HepG2 (cell line): Measurements from ENCODE around the gene BIRC6. TPM values are rescaled to one million over a fixed set of nuclear protein-coding genes. Genes with fewer than 3 reads are reported as not detected.

Experiments used
- ATAC-seq: fragments of 200-7000 bp; cut with Tn5 transposase; 3 replicates; pipeline ENCODE4 v1.9.1; 2020; ENCODE audit warnings: mild to moderate bottlenecking, moderate library complexity
- BruUV-seq: library from RNA; stranded (reverse); fragments of 400-500 nt; replicated peaks from 2 replicates; lab custom pipeline; 2021; lab: Mats Ljungman, UMichigan
- CTCF ChIA-PET: fragments of 300-600 bp; formaldehyde crosslinking; extraction: SDS; loops from one replicate; lab custom pipeline; 2021; ENCODE audit warnings: low total read pairs, inconsistent platforms, low intra/inter-chr PET ratio; lab: Yijun Ruan, JAX
- POLR2A ChIA-PET: fragments of 350-600 bp; sonication (Branson Sonifier 250); formaldehyde crosslinking; loops from one replicate; lab custom pipeline; 2020; ENCODE audit warnings: antibody characterized with exemption, inconsistent platforms; lab: Yijun Ruan, JAX
- DNase-seq: peaks from one replicate; pipeline ENCODE4 v3.0.0-alpha.2; 2015; ENCODE audit warnings: low spot score
- FAIRE-seq: peaks from 3 replicates; lab custom pipeline; 2011; peaks lifted over from hg19 to GRCh38; lab: Jason Lieb, UNC
- H2AFZ ChIP-seq: one replicate; pipeline ENCODE4 v1.6.1; 2011; ENCODE audit warnings: low read length, inconsistent platforms
- H3K27ac ChIP-seq: fragments of 300-600 bp; 3 replicates; pipeline ENCODE4 v1.8.0; 2011; ENCODE audit warnings: mixed run types, mild to moderate bottlenecking, mixed read lengths, low read length, inconsistent platforms; ENCODE audit not compliant: insufficient read depth; ENCODE audit errors: extremely low read length
- H3K27me3 ChIP-seq, 2 experiments: fragments of 200-600 bp in 1 of 2; 2 replicates in 1 of 2; 3 replicates in 1 of 2; pipeline versions ENCODE4 v1.6.0 to v1.8.0; 2011; ENCODE audit warnings: low read length in 2 of 2, mild to moderate bottlenecking in 2 of 2, moderate library complexity in 2 of 2, inconsistent platforms in 1 of 2; ENCODE audit not compliant: insufficient read depth in 2 of 2, control insufficient read depth in 1 of 2
- H3K36me3 ChIP-seq, 2 experiments: fragments of 200-600 bp in 1 of 2; replicated peaks in 1 of 2; 2 replicates in 1 of 2; 3 replicates in 1 of 2; pipeline versions ENCODE4 v1.5.1 to v1.8.0; 2011; ENCODE audit warnings: low read length in 2 of 2, inconsistent platforms in 1 of 2; ENCODE audit not compliant: insufficient read depth in 2 of 2, control insufficient read depth in 1 of 2
- H3K4me1 ChIP-seq: 2 replicates; pipeline ENCODE4 v1.5.1; 2012; ENCODE audit warnings: low read length, inconsistent platforms; ENCODE audit not compliant: insufficient read depth
- H3K4me2 ChIP-seq: 2 replicates; pipeline ENCODE4 v1.6.0; 2011; ENCODE audit warnings: low read depth, low read length, inconsistent platforms
- H3K4me3 ChIP-seq, 3 experiments: fragments of 200-600 bp in 1 of 3; sonication (generic), shearing (Covaris generic) in 1 of 3; replicated peaks in 1 of 3; 2 replicates each; pipeline ENCODE4 v1.5.1; 2011 to 2016; ENCODE audit warnings: low read length in 3 of 3, inconsistent platforms in 2 of 3, low read depth in 2 of 3, mild to moderate bottlenecking in 2 of 3, control low read depth in 1 of 3, mixed read lengths in 1 of 3; ENCODE audit not compliant: insufficient read depth in 1 of 3
- H3K79me2 ChIP-seq: one replicate; pipeline ENCODE4 v1.6.1; 2011; ENCODE audit warnings: low read length, inconsistent platforms; ENCODE audit not compliant: insufficient read depth
- H3K9ac ChIP-seq: 2 replicates; pipeline ENCODE4 v1.6.0; 2011; ENCODE audit warnings: mild to moderate bottlenecking, low read depth, low read length, inconsistent platforms; ENCODE audit not compliant: insufficient read depth
- H3K9me3 ChIP-seq: 2 replicates; pipeline ENCODE4 v1.5.1; 2012; ENCODE audit warnings: mild to moderate bottlenecking, low read length
- H4K20me1 ChIP-seq: 2 replicates; pipeline ENCODE4 v1.6.0; 2011; ENCODE audit warnings: inconsistent platforms, mild to moderate bottlenecking, low read length, moderate library complexity; ENCODE audit not compliant: insufficient read depth
- ATF1 ChIP-seq: IDR thresholded peaks from 2 replicates; pipeline ENCODE4 v1.6.1; 2016; ENCODE audit warnings: mild to moderate bottlenecking, control low read depth
- CBX5 ChIP-seq: sonication (generic); formaldehyde crosslinking; IDR thresholded peaks from 2 replicates; pipeline ENCODE4 v1.4.0; 2020; ENCODE audit warnings: missing genetic modification reagents, borderline replicate concordance
- MYNN ChIP-seq: sonication (generic); formaldehyde crosslinking; IDR thresholded peaks from 2 replicates; pipeline ENCODE4 v1.4.0; 2020; ENCODE audit warnings: mild to moderate bottlenecking, low read depth, missing genetic modification reagents
- NFKB2 ChIP-seq: sonication (generic); formaldehyde crosslinking; IDR thresholded peaks from 2 replicates; pipeline ENCODE4 v1.4.0; 2020; ENCODE audit warnings: missing genetic modification reagents, borderline replicate concordance
- ZNF101 ChIP-seq: sonication (generic); formaldehyde crosslinking; IDR thresholded peaks from 2 replicates; pipeline ENCODE4 v1.4.0; 2020; ENCODE audit warnings: mild to moderate bottlenecking, low read depth, missing genetic modification reagents, borderline replicate concordance
- ZNF121 ChIP-seq: sonication (generic); formaldehyde crosslinking; IDR thresholded peaks from 2 replicates; pipeline ENCODE4 v1.5.0; 2020; ENCODE audit warnings: mild to moderate bottlenecking, missing genetic modification reagents
- ZNF652 ChIP-seq: IDR thresholded peaks from 2 replicates; pipeline ENCODE4 v1.6.1; 2016; ENCODE audit warnings: low read depth, borderline replicate concordance
- WGBS: methylation state at CpG from one replicate; pipeline ENCODE4 v1.1.6; 2017; ENCODE audit warnings: low lambda C conversion rate; 5-methylcytosine and 5-hydroxymethylcytosine counted together
- in situ Hi-C: cut with HindIII; loops from 2 replicates; pipeline ENCODE4 v1.10.0; 2017; ENCODE audit warnings: low pct_unique_long_range_greater_than_20kb; ENCODE audit not compliant: extremely low pct_ligation_motif_present
- intact Hi-C: fragments of 100-400 bp; cut with micrococcal nuclease; formaldehyde crosslinking; loops from one replicate; pipeline ENCODE4 v1.10.0; 2022; ENCODE audit not compliant: unreplicated experiment
- polyA plus RNA-seq, 8 experiments: library from polyadenylated mRNA; depleted of rRNA in 3 of 8; stranded (reverse) in 7 of 8; unstranded in 1 of 8; fragments of >200 nt; fragmentation: Illumina TruSeq in 4 of 8; extraction: Trizol in 4 of 8; gene quantifications; 2 replicates each; pipeline versions ENCODE4 v1.2.1 to v1.2.3, GENCODE V29; 2011 to 2016; ENCODE audit warnings: low read depth in 4 of 8, missing spikeins in 1 of 8, mixed read lengths in 1 of 8; ENCODE audit not compliant: insufficient read depth in 1 of 8
- total RNA-seq, 5 experiments: library from RNA; depleted of rRNA; stranded (reverse); fragments of >200 nt; fragmentation: Illumina TruSeq; extraction: Trizol; gene quantifications; 2 replicates each; pipeline ENCODE4 v1.2.3, GENCODE V29; 2016; ENCODE audit warnings: low read depth in 1 of 5
- TF ChIP-seq, protein P1 (sequence below): sonication (generic); formaldehyde crosslinking; IDR thresholded peaks from 2 replicates; pipeline ENCODE4 v1.4.0; 2020; ENCODE audit warnings: missing genetic modification reagents
- TF ChIP-seq, protein P2 (sequence below): sonication (generic); formaldehyde crosslinking; IDR thresholded peaks from 2 replicates; pipeline ENCODE4 v1.5.1; 2020; ENCODE audit warnings: mild to moderate bottlenecking, missing genetic modification reagents, borderline replicate concordance

BIRC6 gene
- total and polyA plus RNA-seq, 2 of the 13 experiments (the other 11 are each of a cell fraction or from before 2014, with no cell fraction given): 65.6 to 120 TPM

- Histone ChIP-seq H3K4me1 (peaks cover 7% of the 10 kb centered on the region; the same call in 1 of the 2 replicates), H3K9ac (no peak overlapping the region), H4K20me1 (no peaks in the 10 kb centered on the region), H3K27me3 (no peaks in the 10 kb centered on the region), H3K27ac (no peak overlapping the region)
- POLR2A ChIA-PET: interaction anchor here (1.5 kb wide), 1 partner anchor 19 kb away, joined by 6 read pairs; no protein-coding TSS in a partner anchor
- intact Hi-C loops: no loop called here
- no peak for FAIRE-seq
- no peak for DNase-seq
- ATAC-seq: no peak
- CTCF ChIA-PET: no interaction called here
- TF ChIP-seq ZNF652 (CRISPR knock-in tag): no peak
- TF ChIP-seq ZNF121 (CRISPR knock-in tag): peak; percentile 55; the same call in 1 of the 2 replicates
- TF ChIP-seq, protein P1, sequence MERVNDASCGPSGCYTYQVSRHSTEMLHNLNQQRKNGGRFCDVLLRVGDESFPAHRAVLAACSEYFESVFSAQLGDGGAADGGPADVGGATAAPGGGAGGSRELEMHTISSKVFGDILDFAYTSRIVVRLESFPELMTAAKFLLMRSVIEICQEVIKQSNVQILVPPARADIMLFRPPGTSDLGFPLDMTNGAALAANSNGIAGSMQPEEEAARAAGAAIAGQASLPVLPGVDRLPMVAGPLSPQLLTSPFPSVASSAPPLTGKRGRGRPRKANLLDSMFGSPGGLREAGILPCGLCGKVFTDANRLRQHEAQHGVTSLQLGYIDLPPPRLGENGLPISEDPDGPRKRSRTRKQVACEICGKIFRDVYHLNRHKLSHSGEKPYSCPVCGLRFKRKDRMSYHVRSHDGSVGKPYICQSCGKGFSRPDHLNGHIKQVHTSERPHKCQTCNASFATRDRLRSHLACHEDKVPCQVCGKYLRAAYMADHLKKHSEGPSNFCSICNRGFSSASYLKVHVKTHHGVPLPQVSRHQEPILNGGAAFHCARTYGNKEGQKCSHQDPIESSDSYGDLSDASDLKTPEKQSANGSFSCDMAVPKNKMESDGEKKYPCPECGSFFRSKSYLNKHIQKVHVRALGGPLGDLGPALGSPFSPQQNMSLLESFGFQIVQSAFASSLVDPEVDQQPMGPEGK (CRISPR knock-in tag): no peak
- no peak for TF ChIP-seq MYNN (CRISPR knock-in tag)
- no peak for TF ChIP-seq CBX5 (CRISPR knock-in tag)
- TF ChIP-seq ATF1 (CRISPR knock-in tag): no peak
- TF ChIP-seq ZNF101 (CRISPR knock-in tag): no peak
- TF ChIP-seq, protein P2, sequence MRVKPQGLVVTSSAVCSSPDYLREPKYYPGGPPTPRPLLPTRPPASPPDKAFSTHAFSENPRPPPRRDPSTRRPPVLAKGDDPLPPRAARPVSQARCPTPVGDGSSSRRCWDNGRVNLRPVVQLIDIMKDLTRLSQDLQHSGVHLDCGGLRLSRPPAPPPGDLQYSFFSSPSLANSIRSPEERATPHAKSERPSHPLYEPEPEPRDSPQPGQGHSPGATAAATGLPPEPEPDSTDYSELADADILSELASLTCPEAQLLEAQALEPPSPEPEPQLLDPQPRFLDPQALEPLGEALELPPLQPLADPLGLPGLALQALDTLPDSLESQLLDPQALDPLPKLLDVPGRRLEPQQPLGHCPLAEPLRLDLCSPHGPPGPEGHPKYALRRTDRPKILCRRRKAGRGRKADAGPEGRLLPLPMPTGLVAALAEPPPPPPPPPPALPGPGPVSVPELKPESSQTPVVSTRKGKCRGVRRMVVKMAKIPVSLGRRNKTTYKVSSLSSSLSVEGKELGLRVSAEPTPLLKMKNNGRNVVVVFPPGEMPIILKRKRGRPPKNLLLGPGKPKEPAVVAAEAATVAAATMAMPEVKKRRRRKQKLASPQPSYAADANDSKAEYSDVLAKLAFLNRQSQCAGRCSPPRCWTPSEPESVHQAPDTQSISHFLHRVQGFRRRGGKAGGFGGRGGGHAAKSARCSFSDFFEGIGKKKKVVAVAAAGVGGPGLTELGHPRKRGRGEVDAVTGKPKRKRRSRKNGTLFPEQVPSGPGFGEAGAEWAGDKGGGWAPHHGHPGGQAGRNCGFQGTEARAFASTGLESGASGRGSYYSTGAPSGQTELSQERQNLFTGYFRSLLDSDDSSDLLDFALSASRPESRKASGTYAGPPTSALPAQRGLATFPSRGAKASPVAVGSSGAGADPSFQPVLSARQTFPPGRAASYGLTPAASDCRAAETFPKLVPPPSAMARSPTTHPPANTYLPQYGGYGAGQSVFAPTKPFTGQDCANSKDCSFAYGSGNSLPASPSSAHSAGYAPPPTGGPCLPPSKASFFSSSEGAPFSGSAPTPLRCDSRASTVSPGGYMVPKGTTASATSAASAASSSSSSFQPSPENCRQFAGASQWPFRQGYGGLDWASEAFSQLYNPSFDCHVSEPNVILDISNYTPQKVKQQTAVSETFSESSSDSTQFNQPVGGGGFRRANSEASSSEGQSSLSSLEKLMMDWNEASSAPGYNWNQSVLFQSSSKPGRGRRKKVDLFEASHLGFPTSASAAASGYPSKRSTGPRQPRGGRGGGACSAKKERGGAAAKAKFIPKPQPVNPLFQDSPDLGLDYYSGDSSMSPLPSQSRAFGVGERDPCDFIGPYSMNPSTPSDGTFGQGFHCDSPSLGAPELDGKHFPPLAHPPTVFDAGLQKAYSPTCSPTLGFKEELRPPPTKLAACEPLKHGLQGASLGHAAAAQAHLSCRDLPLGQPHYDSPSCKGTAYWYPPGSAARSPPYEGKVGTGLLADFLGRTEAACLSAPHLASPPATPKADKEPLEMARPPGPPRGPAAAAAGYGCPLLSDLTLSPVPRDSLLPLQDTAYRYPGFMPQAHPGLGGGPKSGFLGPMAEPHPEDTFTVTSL (CRISPR knock-in tag): no peak
- TF ChIP-seq NFKB2 (CRISPR knock-in tag): no peak
- TF ChIP-seq, all 625 proteins: peak for 1
- Histone ChIP-seq H3K4me3 (no peak overlapping the region), H3K4me2 (no peak overlapping the region), H3K9me3 (no peaks in the 10 kb centered on the region), H2AFZ (no peak overlapping the region), H3K36me3 (peaks cover 0 to 20% of the 10 kb centered on the region in 2 experiments), H3K79me2 (no peaks in the 10 kb centered on the region)
- BruUV-seq: no TSS peak
- 95% methylated on average over 7 of the region's 7 CpGs for WGBS
- in situ Hi-C loops: no loop called here
Measured at GRCh38 chr2:32310577-32310976, 46.2 kb upstream of the BIRC6 start.
